Hematopoietic multipotent progenitor cell treated with erythropoietin and hydrocortisone succinate and interleukin-3 and kit ligand, for 4 days (in vitro differentiated cells): ENCODE data around the gene B4GALT7.

Source experiments
- DNase-seq: peaks from one replicate; pipeline ENCODE4 v3.0.0-alpha.2; 2015

Gene B4GALT7

DNA sequence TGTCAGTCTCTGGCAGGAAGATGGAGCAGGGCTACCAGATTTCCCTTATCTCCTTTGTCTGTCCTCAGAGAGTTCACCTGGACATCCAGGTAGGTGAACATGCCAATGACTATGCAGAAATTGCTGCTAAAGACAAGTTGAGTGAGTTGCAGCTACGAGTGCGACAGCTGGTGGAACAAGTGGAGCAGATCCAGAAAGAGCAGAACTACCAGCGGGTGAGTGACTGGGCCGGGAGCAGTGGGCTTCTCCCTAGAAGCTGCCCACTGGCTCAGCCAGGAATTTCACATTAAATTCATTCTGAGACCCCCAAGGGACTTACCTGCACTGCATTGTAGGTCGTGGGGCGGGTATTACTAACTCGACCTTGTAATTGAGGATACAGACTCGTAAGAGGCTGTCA lies 5.9 kb upstream of the B4GALT7 start:
- DNase-seq = no peak

DNA sequence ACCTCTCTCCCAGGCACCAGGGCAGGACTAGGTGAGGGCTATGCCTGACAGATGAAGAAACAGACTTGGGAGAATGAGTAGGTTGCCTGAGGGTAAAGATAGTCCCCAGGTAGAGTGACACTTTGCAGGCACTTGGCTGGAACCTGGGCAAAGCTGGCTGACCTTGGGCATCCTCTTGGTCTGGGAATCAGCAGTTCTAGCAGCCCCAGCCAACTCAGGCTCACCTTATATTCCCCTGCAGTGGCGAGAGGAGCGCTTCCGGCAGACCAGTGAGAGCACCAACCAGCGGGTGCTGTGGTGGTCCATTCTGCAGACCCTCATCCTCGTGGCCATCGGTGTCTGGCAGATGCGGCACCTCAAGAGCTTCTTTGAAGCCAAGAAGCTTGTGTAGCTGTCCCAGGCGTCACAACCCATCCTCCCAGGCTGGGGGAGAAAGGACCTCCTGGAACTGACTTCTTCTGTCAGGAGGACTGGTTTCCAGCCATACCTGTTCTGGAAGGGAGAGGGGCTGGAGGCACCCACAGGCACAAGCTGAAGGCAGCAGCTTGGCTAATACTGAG lies 4.8 kb upstream of the B4GALT7 start:
- DNase-seq = no peak

DNA sequence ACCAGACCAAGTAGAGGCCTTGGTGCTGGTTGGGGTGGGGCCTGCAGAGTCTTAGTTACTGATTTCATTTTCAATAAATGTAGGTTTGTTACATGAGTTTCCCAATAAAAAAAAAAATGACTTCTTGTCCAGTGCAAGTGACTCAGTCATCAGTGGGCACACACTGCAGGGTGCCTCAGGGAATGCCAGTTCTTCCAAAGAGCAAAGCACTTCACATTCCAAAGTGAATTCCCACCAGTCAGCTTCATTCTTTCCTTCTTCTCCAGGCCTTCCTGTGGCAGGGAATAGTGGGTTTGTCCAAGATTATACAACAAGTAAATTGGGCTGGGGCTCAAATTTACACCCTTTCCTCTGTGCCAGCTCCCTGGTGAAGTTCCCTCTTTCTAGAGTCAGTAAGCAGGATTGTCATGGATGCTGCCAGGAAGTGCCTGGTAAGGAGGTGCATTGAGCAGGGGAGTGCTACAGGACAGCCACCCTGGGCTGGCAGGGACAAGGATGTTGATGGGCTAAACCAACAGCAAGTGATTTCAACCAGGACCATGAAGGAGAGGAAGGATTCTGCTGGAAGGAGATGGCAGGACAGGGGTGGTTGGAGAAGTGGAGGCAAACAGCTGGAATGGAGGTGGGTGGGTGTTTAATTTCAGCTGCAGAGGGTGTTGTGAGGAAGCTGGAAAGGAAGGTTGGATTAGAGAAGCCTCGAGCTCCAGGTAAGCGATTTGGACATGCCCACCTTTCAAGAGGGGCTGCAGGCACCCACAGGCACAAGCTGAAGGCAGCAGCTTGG lies 3.7 kb upstream of the B4GALT7 start:
- DNase-seq = no peak

DNA sequence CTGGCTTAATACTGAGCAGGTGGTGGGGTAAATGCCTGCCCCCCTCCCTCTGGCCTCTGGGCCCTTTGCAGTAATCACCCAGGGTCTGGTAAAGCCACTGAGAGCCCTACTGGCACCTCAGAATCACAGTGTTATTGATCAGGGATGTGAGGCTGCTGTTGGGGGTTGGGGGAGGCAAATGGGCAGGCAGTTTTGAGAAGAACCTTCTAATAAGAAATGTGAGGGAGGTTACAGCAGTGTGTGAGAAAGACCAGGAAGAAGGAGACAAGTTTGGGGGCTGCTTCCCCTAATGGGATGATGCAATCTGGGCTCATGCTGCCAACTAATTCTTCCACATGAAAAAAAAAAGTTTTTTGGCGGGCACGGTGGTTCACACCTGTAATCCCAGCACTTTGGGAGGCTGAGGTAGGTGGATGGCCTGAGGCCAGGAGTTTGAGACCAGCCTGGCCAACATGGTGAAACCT lies 3.1 kb upstream of the B4GALT7 start:
- DNase-seq = no peak

DNA sequence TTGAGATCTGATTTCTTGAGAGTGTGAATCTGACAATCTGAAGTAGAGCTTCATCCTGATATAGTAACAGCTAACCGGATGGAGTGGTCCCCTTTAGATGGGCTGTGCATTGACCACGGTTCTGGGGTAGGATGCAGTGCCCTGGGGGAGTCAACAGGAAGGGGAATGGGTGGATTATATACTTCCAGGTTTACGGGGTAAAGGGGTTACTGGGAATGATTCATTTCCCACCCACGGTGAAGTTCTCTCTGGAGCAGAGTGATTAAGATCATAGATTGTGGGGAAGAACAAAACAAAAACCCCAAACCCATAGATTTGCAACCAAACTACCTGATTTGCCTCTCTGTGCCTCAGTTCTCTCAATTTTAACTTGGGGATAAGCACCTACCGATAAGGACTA lies 1.5 kb upstream of the B4GALT7 start:
- no peak for DNase-seq

DNA sequence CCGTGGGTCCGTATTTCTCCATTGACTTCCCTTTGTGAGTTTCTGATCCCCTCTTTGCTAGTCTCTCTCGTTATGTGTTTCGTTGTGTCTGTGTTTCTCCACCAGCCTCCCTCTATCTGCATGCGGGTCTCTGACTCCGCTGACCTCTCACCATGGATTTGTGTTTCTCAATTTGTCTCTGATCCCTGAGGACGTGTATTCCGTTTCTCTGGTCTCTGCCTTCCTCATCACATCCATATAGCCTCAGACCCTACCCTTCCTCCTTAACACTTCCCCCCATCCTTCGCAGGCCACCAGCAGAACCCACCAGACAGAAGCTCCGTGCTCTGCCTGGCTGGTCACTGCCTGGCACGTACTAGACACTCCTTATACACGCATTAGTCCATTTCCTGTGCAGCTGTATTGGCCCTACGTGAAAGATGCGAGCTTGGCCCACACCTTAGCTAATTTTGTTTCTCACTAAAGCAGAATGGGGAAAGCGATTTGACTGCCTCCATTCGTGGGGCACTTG lies 631 bp downstream of the B4GALT7 start:
- DNase-seq = peak; percentile 33

DNA sequence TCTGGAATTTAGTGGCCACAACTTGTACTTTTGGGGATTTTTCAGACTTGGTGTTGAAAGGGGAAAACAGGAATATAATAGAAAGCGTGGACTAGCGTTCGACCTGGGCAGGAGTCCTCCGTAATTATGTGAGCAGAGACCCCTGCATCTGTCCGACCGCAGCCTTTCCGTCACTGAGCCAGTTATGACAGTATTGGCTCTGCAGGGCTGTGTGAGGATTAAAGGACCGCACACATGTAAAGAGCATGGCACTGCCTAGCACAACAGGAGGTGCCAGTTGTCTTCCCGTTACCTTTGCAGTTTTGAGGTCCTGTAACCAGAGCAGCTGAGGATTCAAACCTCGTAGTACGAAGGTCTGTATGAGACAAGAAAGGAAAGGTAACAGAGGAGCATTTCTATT lies 1.2 kb downstream of the B4GALT7 start:
- DNase-seq = no peak

DNA sequence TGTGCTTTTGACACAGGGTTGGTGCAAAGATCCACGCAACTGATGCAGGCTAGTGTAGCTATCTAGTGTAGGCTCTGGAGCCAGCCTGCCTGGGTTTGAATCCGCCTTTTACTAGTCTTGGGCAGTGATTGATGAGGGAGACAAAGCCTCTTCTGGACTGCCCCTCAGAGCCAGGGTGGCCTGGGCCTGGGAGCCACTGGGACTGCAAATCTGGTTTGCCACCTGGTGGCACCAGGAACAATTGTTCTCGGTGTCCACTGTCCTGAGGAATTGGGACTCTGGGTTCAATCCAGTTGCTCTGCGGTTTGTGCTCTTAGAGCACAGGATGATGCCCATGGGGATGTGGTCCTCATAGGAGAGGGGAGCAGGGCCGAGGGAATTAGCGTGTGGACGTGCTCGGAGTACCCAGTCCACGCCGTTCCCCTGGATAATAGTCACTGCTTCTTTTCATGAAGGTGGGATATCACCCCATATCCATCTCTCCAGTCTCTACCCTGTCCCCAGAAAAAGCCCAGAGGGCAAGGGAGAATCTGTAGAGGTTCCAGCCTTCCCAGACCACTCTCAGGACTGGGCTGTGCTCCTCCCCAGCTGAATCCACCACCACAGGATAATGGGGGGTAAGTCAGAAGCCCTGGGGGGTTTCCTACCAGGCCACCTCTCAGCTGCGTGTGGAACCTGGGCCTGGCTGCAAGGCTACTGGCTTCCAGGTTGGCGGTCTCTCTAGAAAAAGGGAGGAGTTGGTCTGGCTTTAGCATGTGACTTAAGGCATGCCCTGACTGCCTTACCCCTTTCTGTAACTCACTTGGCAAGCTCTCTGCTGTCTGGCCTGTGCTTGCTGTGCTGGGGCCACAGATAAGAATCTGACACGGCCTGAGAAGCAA lies 1.9 kb downstream of the B4GALT7 start:
- peak; percentile 40 for DNase-seq

DNA sequence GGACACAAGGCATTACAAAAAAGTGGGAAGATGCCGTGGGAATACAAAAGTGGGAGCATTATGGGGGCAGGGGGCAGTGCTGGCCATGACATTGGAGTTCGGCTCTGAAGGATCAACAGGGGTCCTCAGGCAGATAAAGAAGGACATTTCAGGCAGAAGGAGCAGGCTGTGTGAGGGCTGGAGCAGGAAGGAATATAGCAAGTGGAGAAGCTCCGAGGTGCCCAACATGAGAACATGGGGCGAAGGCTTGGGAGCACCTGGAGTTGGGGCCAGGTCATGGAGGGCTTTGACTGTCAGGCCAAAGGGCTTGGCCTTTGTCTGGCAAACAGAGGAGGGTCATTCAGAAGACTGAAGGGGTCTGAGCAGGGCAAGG lies 2.5 kb downstream of the B4GALT7 start:
- DNase-seq = no peak

DNA sequence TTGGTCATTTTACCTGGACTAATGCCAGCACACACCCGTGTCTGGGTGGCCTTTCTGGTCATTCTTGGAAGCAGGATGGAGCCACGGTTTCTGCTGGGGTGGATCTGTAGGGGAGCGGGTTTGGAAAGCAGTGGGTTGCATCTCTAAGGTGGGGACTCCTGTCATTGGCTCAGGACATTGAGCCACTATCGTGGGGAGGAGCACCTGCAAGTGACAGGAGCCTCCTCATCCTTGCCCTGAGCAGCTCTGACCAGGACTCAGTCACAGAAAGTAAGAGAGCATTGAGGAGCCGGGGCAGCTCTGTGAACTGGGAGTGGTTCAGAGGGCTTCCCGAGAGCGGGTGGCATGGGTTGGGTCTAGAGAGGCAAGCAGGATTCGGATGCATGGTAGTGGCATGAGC lies 3.7 kb downstream of the B4GALT7 start:
- DNase-seq = no peak

DNA sequence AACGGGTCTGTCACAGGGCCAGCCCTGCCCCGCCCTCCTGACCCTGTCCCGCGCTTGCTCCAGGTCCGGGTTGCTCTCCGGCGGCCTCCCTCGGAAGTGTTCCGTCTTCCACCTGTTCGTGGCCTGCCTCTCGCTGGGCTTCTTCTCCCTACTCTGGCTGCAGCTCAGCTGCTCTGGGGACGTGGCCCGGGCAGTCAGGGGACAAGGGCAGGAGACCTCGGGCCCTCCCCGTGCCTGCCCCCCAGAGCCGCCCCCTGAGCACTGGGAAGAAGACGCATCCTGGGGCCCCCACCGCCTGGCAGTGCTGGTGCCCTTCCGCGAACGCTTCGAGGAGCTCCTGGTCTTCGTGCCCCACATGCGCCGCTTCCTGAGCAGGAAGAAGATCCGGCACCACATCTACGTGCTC lies 4.2 kb downstream of the B4GALT7 start:
- DNase-seq = no peak

DNA sequence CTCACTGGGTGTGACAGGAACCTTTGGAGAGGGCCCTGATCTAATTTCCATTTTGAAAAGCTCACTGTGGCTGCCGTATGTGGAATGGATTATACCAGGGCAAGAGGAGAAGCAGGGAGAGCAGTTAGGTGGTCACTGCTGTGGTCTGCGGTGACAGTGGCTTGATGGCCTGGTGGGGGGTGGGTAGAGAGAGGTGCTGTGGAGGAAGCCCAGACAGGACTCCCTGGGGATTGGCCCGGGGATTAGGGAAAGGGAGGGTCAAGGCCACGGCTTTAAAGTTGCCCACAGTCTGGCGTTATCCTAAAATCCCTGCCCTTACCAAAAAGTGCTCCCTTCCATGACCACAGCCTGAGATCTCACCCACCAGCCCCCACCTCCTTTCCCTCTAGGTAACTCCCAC lies 4.7 kb downstream of the B4GALT7 start:
- no peak for DNase-seq

DNA sequence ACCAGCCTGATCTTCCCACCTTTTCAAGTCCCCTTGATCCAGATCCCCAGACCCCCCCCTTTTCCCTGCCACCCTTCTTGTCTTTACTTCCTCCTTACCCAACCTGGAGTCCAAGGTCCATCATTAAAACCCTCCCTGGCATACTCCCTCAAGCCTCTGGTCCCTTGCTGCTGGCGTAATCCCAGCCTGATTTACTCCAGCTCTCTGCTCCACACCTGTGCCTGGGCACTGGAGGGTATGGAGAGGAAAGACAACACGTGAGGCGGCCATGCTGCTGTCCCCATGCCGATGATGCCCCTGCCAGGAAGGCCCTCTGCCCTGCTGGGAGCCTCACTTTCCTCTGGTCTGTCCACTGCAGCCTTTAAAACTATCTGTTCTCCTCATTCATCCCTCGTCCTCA lies 5.1 kb downstream of the B4GALT7 start:
- DNase-seq = no peak

DNA sequence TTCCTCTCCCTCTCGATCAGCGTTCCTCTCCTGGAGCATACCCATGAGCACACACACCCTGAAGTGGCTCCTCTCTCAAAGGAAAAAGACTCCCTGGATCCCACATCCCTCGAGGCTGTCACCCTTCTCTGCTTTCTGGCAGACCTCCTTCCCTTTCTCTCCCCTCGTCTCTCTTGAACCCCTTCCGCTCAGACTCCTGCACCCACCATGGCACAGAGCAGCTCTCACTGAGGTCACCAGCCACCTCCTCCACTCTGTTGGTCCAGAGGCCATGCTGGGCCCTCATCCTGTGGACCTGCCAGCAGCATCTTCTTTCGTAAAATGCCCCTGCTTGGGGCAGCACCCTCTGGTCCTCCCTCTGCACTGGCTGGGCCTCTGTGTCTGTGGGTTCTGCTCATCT lies 5.7 kb downstream of the B4GALT7 start:
- DNase-seq = no peak

DNA sequence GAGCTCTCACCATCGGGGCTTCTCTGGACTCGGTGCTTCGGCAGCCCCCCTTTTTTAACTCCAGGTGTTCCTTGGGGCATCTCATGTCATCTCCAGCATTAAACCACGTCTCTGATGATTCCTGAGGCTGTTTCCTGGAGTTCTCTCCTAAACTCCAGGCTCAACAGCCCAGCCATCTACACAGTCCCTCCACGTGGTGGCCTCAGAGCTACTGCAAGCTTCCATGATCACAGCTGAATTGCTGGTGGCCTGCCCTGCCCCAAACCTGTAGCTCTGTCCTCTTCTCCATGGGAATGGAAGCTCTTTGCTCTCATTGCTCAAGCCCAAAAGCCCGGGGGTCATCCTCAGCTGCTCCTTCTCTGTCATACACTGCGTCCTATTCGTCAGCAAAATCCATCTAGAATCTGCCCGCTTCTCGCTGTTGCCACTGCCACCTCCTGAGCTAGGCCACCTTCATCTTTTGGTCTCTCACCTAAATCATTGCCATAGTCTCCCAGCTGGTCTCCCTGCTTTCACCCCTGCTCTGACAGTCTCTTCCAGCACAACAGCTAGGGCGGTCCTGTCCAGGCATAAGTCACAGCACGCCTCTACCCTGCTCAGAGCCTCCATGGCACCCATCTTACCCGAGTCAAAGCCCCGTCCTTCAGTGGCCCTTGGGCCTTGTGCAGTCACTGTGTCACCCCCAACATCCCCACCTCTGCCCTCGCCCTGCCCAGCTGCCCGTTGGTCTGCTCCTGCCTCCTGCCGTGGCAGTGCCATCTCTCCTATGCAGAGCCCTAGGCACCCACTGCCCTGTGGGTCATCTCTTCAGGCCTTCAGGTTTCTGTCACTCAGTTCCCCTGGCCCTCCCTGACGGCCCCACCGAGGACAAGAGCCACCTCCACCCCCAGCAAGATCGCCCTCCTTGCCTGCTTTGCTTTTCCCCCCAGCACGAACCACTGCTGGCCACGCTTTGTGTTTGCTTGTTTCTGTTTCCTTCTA lies 6.4 kb downstream of the B4GALT7 start:
- no peak for DNase-seq

DNA sequence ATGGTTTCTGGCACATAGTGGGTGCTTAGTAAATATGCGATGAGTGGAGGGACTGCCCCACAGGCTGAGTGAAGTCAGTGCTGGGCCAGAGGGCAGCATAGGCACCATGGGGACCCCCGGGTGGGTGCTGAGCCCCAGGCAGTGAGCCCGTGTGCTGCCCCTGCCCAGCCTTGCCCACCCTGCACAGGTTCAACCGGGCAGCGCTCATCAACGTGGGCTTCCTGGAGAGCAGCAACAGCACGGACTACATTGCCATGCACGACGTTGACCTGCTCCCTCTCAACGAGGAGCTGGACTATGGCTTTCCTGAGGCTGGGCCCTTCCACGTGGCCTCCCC lies 7.2 kb downstream of the B4GALT7 start:
- DNase-seq = no peak

DNA sequence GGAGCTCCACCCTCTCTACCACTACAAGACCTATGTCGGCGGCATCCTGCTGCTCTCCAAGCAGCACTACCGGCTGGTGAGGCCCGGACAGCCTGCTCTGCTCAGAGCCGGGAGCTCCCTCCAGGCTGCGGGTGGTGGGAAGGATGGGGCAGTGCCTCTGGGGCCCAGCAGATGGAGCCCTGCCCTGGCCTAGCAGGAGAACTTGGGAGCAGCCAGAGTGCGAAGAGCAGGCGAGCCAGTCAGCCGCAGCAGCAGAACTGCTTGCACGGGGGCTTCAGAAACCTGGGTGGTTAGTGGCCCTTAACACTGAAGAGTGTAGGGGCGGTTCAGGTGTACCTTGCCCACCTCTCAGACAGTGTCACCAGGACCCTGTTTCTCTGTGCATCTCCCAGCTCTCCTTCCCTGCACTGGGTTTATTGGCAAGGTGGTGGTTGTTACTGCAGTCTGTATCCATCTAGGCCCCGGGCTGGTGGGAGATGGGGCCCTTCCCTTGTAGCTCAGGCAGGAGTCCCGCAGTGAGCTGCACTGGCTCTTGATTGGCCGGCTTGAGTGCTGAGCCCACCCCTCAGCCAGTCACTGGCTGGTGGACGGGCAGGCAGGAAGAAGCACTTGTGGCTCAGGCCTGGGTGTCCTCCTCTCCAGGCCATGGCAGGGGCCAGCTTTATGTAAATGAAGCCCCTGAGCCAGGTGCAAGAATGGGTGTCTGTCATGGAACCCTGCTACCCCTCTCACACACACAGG lies 7.7 kb downstream of the B4GALT7 start:
- peak; percentile 90 for DNase-seq

DNA sequence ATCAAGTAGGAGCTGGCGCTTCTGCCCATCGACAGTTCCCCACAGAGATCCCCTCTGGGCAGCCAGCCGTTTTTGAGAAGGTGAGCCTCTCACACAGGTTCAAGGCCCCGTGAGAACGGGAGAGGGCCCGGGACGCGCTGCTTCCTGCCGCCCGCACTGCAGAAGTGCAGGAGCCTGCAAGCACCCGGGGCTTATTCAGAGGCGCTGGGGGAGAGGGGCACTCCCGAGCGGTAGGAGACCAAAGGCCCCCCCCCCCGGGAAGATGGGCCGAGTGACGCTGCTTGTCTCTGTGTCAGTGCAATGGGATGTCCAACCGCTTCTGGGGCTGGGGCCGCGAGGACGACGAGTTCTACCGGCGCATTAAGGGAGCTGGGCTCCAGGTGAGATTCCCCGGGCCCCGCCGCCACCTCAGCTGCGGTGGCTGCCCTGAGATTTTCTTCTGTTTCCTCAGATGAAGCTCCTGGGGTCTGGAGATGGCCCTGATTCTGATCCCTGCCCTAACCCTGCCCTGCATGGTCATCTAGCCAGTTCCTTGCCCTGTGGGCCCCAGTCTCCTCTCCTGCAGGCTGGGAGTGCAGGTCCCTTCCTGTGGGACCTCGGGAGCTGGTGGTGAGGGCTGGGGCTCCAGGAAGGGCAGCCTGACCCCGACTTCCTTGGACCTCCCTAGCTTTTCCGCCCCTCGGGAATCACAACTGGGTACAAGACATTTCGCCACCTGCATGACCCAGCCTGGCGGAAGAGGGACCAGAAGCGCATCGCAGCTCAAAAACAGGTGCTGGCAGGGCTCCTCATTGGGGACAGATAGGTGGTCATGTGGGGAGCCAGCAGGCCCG lies 8.5 kb downstream of the B4GALT7 start:
- no peak for DNase-seq

DNA sequence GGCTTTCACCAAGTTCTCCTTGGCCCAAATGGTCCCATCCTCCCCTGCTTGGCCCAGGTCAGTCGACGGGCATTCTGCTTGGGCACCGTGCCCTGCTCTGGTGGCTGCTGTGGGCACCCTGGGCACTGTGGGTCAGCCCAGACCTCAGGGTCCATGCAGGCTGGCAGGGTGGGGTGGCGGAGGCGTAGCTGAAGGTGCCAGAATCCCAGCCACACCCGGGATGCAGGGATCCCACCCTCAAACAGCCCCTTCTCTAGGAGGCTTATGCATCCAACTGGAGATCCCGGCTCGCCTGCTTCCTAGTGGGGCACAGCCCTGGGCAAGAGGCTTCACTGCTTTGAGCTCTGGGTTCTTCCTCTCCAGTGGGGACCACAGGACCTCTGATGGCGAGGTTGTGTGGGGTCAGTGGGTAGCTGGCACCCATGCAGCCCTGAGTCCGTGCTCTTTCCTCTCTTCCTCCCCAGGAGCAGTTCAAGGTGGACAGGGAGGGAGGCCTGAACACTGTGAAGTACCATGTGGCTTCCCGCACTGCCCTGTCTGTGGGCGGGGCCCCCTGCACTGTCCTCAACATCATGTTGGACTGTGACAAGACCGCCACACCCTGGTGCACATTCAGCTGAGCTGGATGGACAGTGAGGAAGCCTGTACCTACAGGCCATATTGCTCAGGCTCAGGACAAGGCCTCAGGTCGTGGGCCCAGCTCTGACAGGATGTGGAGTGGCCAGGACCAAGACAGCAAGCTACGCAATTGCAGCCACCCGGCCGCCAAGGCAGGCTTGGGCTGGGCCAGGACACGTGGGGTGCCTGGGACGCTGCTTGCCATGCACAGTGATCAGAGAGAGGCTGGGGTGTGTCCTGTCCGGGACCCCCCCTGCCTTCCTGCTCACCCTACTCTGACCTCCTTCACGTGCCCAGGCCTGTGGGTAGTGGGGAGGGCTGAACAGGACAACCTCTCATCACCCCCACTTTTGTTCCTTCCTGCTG lies 9.4 kb downstream of the B4GALT7 start:
- DNase-seq = no peak
